GM12878 (cell line): ENCODE measurements around the gene TNFRSF6B. TPM values are rescaled to one million over a fixed set of nuclear protein-coding genes. Genes with fewer than 3 reads are reported as not detected.
A peak's percentile ranks its signal among the peaks of the same experiment; 100 is the strongest.

Experiments
- BHLHE40 ChIP-seq, 2 experiments: fragments of 450-650 bp in 1 of 2; IDR thresholded peaks; 2 replicates each; pipeline ENCODE4 v1.6.1; 2011 to 2017; ENCODE audit warnings: low read depth in 2 of 2, borderline replicate concordance in 1 of 2, improper control_type of control experiment in 1 of 2, low read length in 1 of 2, mild to moderate bottlenecking in 1 of 2
- MTA3 ChIP-seq: IDR thresholded peaks from 2 replicates; pipeline ENCODE4 v1.6.1; 2012; ENCODE audit warnings: low read length, inconsistent platforms, borderline replicate concordance
- NFYA ChIP-seq: IDR thresholded peaks from 2 replicates; pipeline ENCODE4 v1.6.1; 2011; ENCODE audit warnings: low read depth, mild to moderate bottlenecking, low read length, improper control_type of control experiment, borderline replicate concordance
- polyA plus RNA-seq, 11 experiments: library from polyadenylated mRNA; depleted of rRNA in 4 of 11; unstranded in 6 of 11; stranded (reverse) in 5 of 11; fragments of >200 nt; fragmentation: Nextera tagmentation in 4 of 11; fragmentation: Illumina TruSeq in 1 of 11; extraction: Ambion mirVana in 4 of 11; extraction: Trizol in 1 of 11; gene quantifications; 1 replicate in 1 of 11; 2 replicates in 10 of 11; pipeline versions ENCODE4 v1.2.1 to v1.2.3, GENCODE V29; 2011 to 2016; ENCODE audit warnings: inconsistent platforms in 2 of 11, missing spikeins in 2 of 11, low read depth in 1 of 11
- total RNA-seq, 4 experiments: library from RNA; depleted of rRNA in 3 of 4; stranded (reverse); fragments of >200 nt in 3 of 4; fragmentation: Illumina TruSeq in 1 of 4; extraction: Trizol in 1 of 4; gene quantifications; 2 replicates each; pipeline versions ENCODE4 v1.2.1 to v1.2.3, GENCODE V29; 2013 to 2021
- TF ChIP-seq, protein P1 (sequence below): fragments of 450-650 bp; formaldehyde crosslinking; IDR thresholded peaks from 2 replicates; pipeline ENCODE4 v1.4.0; 2022; ENCODE audit warnings: mild to moderate bottlenecking, moderate library complexity
- TF ChIP-seq, protein P2 (sequence below): fragments of 450-650 bp; IDR thresholded peaks from 2 replicates; pipeline ENCODE4 v1.6.1; 2017; ENCODE audit warnings: antibody characterized with exemption, mild to moderate bottlenecking, moderate library complexity
- TF ChIP-seq, protein P3 (sequence below): fragments of 450-650 bp; IDR thresholded peaks from 2 replicates; pipeline ENCODE4 v1.6.1; 2017; ENCODE audit warnings: mild to moderate bottlenecking, moderate library complexity

Gene TNFRSF6B
- total and polyA plus RNA-seq, 10 of the 15 experiments (the other 5 are each of a cell fraction or from before 2014, with no cell fraction given) = 0.67 to 2.2 (median 1.8) TPM; not detected in 7

DNA sequence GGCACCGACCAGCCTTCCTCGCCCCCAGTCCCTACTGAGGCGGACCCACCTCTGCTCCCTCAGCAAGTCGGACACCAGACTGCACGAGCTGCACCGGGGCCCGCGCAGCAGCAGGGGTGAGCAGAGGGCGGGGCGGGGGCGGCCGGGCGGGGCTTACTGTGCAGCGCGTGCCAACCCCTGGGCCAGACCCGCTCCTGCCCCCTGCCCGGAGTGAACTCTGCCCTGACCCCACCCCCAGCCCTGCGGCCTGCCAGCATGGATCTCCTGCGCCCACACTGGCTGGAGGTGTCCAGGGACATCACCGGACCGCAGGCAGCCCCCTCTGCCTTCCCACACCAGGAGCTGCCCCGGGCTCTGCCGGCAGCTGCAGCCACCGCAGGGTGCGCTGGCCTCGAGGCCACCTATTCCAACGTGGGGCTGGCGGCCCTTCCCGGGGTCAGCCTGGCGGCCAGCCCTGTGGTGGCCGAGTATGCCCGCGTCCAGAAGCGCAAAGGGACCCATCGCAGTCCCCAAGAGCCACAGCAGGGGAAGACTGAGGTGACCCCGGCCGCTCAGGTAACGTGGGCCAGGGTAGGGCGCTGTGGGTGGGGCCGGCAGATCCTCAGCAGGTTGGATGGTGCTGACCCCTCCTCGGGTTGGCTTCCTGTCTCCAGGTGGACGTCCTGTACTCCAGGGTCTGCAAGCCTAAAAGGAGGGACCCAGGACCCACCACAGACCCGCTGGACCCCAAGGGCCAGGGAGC, 41.7 kb downstream of the TNFRSF6B start (continued):
- TF ChIP-seq, protein P1, sequence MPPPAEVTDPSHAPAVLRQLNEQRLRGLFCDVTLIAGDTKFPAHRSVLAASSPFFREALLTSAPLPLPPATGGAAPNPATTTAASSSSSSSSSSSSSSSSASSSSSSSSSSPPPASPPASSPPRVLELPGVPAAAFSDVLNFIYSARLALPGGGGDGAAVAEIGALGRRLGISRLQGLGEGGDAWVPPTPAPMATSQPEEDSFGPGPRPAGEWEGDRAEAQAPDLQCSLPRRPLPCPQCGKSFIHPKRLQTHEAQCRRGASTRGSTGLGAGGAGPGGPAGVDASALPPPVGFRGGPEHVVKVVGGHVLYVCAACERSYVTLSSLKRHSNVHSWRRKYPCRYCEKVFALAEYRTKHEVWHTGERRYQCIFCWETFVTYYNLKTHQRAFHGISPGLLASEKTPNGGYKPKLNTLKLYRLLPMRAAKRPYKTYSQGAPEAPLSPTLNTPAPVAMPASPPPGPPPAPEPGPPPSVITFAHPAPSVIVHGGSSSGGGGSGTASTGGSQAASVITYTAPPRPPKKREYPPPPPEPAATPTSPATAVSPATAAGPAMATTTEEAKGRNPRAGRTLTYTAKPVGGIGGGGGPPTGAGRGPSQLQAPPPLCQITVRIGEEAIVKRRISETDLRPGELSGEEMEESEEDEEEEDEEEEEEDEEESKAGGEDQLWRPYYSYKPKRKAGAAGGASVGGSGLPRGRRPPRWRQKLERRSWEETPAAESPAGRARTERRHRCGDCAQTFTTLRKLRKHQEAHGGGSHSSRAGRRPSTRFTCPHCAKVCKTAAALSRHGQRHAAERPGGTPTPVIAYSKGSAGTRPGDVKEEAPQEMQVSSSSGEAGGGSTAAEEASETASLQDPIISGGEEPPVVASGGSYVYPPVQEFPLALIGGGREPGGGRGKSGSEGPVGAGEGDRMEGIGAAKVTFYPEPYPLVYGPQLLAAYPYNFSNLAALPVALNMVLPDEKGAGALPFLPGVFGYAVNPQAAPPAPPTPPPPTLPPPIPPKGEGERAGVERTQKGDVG (CRISPR knock-in tag) = no peak
- no peak for TF ChIP-seq MTA3
- TF ChIP-seq BHLHE40 (IDR thresholded peaks at IDR 0.05; ENCODE audit: borderline replicate concordance in 1 of 2, low read depth in 2 of 2, low read length in 1 of 2) = peak in 1 of 2 experiments; percentile 61; a peak in 2 of 4 replicates
- TF ChIP-seq, protein P2, sequence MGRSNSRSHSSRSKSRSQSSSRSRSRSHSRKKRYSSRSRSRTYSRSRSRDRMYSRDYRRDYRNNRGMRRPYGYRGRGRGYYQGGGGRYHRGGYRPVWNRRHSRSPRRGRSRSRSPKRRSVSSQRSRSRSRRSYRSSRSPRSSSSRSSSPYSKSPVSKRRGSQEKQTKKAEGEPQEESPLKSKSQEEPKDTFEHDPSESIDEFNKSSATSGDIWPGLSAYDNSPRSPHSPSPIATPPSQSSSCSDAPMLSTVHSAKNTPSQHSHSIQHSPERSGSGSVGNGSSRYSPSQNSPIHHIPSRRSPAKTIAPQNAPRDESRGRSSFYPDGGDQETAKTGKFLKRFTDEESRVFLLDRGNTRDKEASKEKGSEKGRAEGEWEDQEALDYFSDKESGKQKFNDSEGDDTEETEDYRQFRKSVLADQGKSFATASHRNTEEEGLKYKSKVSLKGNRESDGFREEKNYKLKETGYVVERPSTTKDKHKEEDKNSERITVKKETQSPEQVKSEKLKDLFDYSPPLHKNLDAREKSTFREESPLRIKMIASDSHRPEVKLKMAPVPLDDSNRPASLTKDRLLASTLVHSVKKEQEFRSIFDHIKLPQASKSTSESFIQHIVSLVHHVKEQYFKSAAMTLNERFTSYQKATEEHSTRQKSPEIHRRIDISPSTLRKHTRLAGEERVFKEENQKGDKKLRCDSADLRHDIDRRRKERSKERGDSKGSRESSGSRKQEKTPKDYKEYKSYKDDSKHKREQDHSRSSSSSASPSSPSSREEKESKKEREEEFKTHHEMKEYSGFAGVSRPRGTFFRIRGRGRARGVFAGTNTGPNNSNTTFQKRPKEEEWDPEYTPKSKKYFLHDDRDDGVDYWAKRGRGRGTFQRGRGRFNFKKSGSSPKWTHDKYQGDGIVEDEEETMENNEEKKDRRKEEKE = no peak
- TF ChIP-seq, protein P3, sequence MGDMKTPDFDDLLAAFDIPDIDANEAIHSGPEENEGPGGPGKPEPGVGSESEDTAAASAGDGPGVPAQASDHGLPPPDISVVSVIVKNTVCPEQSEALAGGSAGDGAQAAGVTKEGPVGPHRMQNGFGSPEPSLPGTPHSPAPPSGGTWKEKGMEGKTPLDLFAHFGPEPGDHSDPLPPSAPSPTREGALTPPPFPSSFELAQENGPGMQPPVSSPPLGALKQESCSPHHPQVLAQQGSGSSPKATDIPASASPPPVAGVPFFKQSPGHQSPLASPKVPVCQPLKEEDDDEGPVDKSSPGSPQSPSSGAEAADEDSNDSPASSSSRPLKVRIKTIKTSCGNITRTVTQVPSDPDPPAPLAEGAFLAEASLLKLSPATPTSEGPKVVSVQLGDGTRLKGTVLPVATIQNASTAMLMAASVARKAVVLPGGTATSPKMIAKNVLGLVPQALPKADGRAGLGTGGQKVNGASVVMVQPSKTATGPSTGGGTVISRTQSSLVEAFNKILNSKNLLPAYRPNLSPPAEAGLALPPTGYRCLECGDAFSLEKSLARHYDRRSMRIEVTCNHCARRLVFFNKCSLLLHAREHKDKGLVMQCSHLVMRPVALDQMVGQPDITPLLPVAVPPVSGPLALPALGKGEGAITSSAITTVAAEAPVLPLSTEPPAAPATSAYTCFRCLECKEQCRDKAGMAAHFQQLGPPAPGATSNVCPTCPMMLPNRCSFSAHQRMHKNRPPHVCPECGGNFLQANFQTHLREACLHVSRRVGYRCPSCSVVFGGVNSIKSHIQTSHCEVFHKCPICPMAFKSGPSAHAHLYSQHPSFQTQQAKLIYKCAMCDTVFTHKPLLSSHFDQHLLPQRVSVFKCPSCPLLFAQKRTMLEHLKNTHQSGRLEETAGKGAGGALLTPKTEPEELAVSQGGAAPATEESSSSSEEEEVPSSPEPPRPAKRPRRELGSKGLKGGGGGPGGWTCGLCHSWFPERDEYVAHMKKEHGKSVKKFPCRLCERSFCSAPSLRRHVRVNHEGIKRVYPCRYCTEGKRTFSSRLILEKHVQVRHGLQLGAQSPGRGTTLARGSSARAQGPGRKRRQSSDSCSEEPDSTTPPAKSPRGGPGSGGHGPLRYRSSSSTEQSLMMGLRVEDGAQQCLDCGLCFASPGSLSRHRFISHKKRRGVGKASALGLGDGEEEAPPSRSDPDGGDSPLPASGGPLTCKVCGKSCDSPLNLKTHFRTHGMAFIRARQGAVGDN = no peak
- TF ChIP-seq NFYA = no peak
